CD14-positive monocyte (primary cell): ENCODE data around the gene IPMK. TPM values are rescaled to one million over a fixed set of nuclear protein-coding genes. Genes with fewer than 3 reads are reported as not detected.

Experiments used
- DNase-seq, 3 donors: peaks; one replicate each; pipeline ENCODE4 v3.0.0-alpha.2; 2011 to 2022
- H2AFZ ChIP-seq: 2 replicates; pipeline ENCODE4 v1.6.0; 2012; ENCODE audit warnings: mild to moderate bottlenecking, low read depth, low read length, inconsistent platforms; ENCODE audit not compliant: insufficient read depth, poor library complexity, severe bottlenecking
- H3K27ac ChIP-seq, 2 donors: 1 replicate in 1 of 2; 2 replicates in 1 of 2; pipeline ENCODE4 v1.5.1; 2012 to 2013; ENCODE audit warnings: low read length in 2 of 2, control low read depth in 1 of 2, inconsistent platforms in 1 of 2, low read depth in 1 of 2, mild to moderate bottlenecking in 1 of 2
- H3K27me3 ChIP-seq, 2 donors: one replicate each; pipeline versions ENCODE4 v1.6.0 to v1.6.1; 2011 to 2013; ENCODE audit warnings: low read length in 2 of 2; ENCODE audit not compliant: control insufficient read depth in 2 of 2, insufficient read depth in 2 of 2
- H3K36me3 ChIP-seq, 2 donors: replicated peaks in 1 of 2; 1 replicate in 1 of 2; 2 replicates in 1 of 2; pipeline versions ENCODE4 v1.5.1 to v1.6.1; 2012 to 2013; ENCODE audit warnings: low read length in 2 of 2, control low read depth in 1 of 2, inconsistent platforms in 1 of 2, mild to moderate bottlenecking in 1 of 2; ENCODE audit not compliant: insufficient read depth in 2 of 2, control insufficient read depth in 1 of 2
- H3K4me1 ChIP-seq, 2 donors: 1 replicate in 1 of 2; 2 replicates in 1 of 2; pipeline versions ENCODE4 v1.5.1 to v1.6.1; 2012 to 2013; ENCODE audit warnings: low read length in 2 of 2, control low read depth in 1 of 2, inconsistent platforms in 1 of 2, mild to moderate bottlenecking in 1 of 2, moderate library complexity in 1 of 2; ENCODE audit not compliant: insufficient read depth in 2 of 2, control insufficient read depth in 1 of 2
- H3K4me2 ChIP-seq: replicated peaks from 2 replicates; pipeline ENCODE3; 2012; ENCODE audit warnings: low read length, moderate library complexity, mild to moderate bottlenecking; ENCODE audit not compliant: poor library complexity, severe bottlenecking; ENCODE audit errors: extremely low read depth
- H3K4me3 ChIP-seq, 3 experiments: fragments of 200-600 bp in 1 of 3; sonication (generic) in 1 of 3; replicated peaks in 1 of 3; 1 replicate in 2 of 3; 2 replicates in 1 of 3; pipeline ENCODE4 v1.5.1; 2011 to 2013; ENCODE audit warnings: low read length in 3 of 3, mild to moderate bottlenecking in 3 of 3, control low read depth in 2 of 3, low read depth in 2 of 3, inconsistent platforms in 1 of 3, moderate library complexity in 1 of 3
- H3K79me2 ChIP-seq: 2 replicates; pipeline ENCODE4 v1.6.0; 2012; ENCODE audit warnings: mild to moderate bottlenecking, control low read depth, inconsistent platforms, low read length, moderate library complexity; ENCODE audit not compliant: insufficient read depth
- H3K9ac ChIP-seq: 2 replicates; pipeline ENCODE4 v1.6.0; 2017; ENCODE audit warnings: low read length, mild to moderate bottlenecking; ENCODE audit not compliant: insufficient read depth, poor library complexity, severe bottlenecking
- H3K9me3 ChIP-seq, 2 donors: replicated peaks in 1 of 2; 1 replicate in 1 of 2; 2 replicates in 1 of 2; pipeline versions ENCODE4 v1.5.1 to v1.6.1; 2012 to 2013; ENCODE audit warnings: low read length in 2 of 2, control low read depth in 1 of 2; ENCODE audit not compliant: control insufficient read depth in 1 of 2, insufficient read depth in 1 of 2
- H4K20me1 ChIP-seq: 2 replicates; pipeline ENCODE4 v1.6.0; 2012; ENCODE audit warnings: mild to moderate bottlenecking, low read length, control low read depth, moderate library complexity; ENCODE audit not compliant: insufficient read depth
- H3K27ac Mint-ChIP-seq, 7 donors: one replicate each; pipeline ENCODE4 v1.8.0; 2020; ENCODE audit warnings: mild to moderate bottlenecking in 7 of 7, mixed read lengths in 7 of 7, moderate library complexity in 6 of 7, inconsistent platforms in 2 of 7
- H3K27me3 Mint-ChIP-seq, 3 donors: one replicate each; pipeline ENCODE4 v1.8.0; 2021 to 2022; ENCODE audit warnings: low read depth in 3 of 3, mild to moderate bottlenecking in 3 of 3, mixed read lengths in 3 of 3, moderate library complexity in 3 of 3, inconsistent platforms in 1 of 3
- H3K36me3 Mint-ChIP-seq, 2 donors: one replicate each; pipeline ENCODE4 v1.8.0; 2020; ENCODE audit warnings: mixed read lengths in 2 of 2, inconsistent platforms in 1 of 2, mild to moderate bottlenecking in 1 of 2
- H3K4me1 Mint-ChIP-seq: one replicate; pipeline ENCODE4 v1.8.0; 2020; ENCODE audit warnings: mild to moderate bottlenecking, mixed read lengths
- H3K4me3 Mint-ChIP-seq, 2 donors: one replicate each; pipeline ENCODE4 v1.8.0; 2020; ENCODE audit warnings: mild to moderate bottlenecking in 2 of 2, mixed read lengths in 2 of 2, moderate library complexity in 1 of 2
- H3K9me3 Mint-ChIP-seq, 7 donors: one replicate each; pipeline ENCODE4 v1.8.0; 2020 to 2022; ENCODE audit warnings: mixed read lengths in 7 of 7, mild to moderate bottlenecking in 6 of 7, moderate library complexity in 6 of 7, inconsistent platforms in 2 of 7
- WGBS: methylation state at CpG from one replicate; pipeline ENCODE4 v1.1.5; 2013; ENCODE audit warnings: missing lambda C conversion rate; ENCODE audit not compliant: insufficient coverage; 5-methylcytosine and 5-hydroxymethylcytosine counted together
- intact Hi-C, 2 donors: fragments of 100-400 bp; cut with micrococcal nuclease; formaldehyde crosslinking; loops; one replicate each; pipeline versions ENCODE4 v1.15.0 to v1.15.1; 2023
- polyA plus RNA-seq, 3 donors: library from polyadenylated mRNA; depleted of rRNA in 1 of 3; unstranded in 2 of 3; stranded (reverse) in 1 of 3; fragments of 300-500 nt in 2 of 3; fragments of >200 nt in 1 of 3; fragmentation: Illumina TruSeq in 2 of 3; gene quantifications; 1 replicate in 2 of 3; 2 replicates in 1 of 3; pipeline ENCODE4 v1.2.3, GENCODE V29; 2012 to 2021
- TF ChIP-seq, protein P1 (sequence below): fragments of 200-600 bp; IDR thresholded peaks from one replicate; pipeline ENCODE4 v1.8.0; 2022; ENCODE audit warnings: antibody characterized with exemption, mild to moderate bottlenecking

The IPMK gene
- polyA plus RNA-seq, 3 donors: 6.1 to 10.9 (median 8.8) TPM

DNA sequence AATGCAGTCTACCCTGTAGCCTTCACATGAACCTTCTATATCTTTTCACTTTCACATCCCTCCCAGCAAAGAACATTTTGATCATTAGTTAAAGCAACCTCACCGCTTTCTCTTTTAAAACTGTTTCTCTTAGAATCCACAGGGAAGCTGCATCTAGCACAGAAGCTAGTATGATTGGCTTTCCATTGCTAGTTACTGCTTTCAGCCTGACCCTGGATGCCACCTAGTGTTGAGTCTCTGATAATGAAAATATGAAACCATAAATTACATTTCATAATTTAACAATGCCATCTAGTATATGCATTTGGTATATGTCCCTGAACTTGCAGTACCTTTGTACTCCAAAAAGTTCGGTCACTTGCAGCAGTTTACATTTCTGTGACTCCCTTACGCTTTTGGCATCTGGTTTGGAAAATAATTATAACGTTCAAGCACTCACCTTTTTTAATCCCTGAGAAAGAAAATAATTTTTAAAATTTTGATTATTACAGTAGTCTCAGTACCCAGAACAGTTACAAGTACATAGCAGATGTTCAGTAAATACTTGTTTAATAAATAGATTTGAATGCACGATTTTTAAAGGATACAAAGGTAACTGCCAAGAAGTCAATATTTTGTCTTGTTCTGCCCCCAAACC lies 24.0 kb upstream of the IPMK start:
- Mint-ChIP-seq H3K27ac (peak overlapping the region in 1 of 7 donors; percentile 6), H3K4me3 (no peak overlapping the region), H3K27me3 (peaks cover 0 to 2% (median 2%) of the 10 kb centered on the region in 3 donors), H3K36me3 (no peaks in the 10 kb centered on the region), H3K9me3 (peaks cover 0 to 2% (median 0%) of the 10 kb centered on the region in 7 donors), H3K4me1 (no peaks in the 10 kb centered on the region)
- no peak overlapping the region for H3K4me2 ChIP-seq
- H3K27ac ChIP-seq: no peak overlapping the region
- no peaks in the 10 kb centered on the region for H3K4me1 ChIP-seq
- H3K36me3 ChIP-seq: peaks cover 0 to 2% of the 10 kb centered on the region in 2 donors
- peak; percentile 49 to 68 (median 59) for DNase-seq
- no peaks in the 10 kb centered on the region for H4K20me1 ChIP-seq
- H3K4me3 ChIP-seq: no peak overlapping the region
- TF ChIP-seq, protein P1, sequence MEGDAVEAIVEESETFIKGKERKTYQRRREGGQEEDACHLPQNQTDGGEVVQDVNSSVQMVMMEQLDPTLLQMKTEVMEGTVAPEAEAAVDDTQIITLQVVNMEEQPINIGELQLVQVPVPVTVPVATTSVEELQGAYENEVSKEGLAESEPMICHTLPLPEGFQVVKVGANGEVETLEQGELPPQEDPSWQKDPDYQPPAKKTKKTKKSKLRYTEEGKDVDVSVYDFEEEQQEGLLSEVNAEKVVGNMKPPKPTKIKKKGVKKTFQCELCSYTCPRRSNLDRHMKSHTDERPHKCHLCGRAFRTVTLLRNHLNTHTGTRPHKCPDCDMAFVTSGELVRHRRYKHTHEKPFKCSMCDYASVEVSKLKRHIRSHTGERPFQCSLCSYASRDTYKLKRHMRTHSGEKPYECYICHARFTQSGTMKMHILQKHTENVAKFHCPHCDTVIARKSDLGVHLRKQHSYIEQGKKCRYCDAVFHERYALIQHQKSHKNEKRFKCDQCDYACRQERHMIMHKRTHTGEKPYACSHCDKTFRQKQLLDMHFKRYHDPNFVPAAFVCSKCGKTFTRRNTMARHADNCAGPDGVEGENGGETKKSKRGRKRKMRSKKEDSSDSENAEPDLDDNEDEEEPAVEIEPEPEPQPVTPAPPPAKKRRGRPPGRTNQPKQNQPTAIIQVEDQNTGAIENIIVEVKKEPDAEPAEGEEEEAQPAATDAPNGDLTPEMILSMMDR: peak; percentile 78
- no peak overlapping the region for H2AFZ ChIP-seq
- H3K79me2 ChIP-seq: no peaks in the 10 kb centered on the region
- no peaks in the 10 kb centered on the region for H3K9me3 ChIP-seq
- no peaks in the 10 kb centered on the region for H3K27me3 ChIP-seq
- WGBS: no CpG with 5 or more reads among the region's 5 CpGs
- H3K9ac ChIP-seq: no peak overlapping the region
- intact Hi-C loops: loop anchor here (5.0 kb wide), 1 partner anchor 114 kb away; no protein-coding TSS in a partner anchor

DNA sequence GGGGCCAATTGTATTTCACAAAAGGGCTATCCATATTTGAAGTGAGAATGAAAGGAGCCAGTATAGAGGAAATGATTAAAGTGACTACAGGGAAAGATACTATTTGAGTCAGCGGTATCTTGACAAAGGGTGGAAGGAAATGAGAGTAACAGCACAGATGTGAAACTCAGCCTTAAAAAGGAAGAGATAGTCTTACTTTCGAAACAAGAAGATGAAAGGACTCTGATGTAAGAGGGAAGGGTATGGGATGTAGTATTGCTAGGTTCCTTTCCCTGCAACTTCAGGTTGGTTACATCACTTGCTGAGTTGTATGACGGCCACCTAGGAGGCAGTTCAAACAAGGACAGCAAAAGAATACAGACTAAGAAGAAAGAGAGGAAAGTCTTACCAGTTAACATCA lies 14.9 kb upstream of the IPMK start:
- H3K9ac ChIP-seq: no peak overlapping the region
- Mint-ChIP-seq H3K36me3 (peaks cover 3 to 10% of the 10 kb centered on the region in 2 donors), H3K4me1 (peaks cover 21% of the 10 kb centered on the region), H3K4me3 (peak overlapping the region in 1 of 2 donors; percentile 72), H3K27ac (peak overlapping the region; percentile 81 to 93 (median 88)), H3K27me3 (peaks cover 0 to 1% (median 0%) of the 10 kb centered on the region in 3 donors), H3K9me3 (peaks cover 0 to 2% (median 0%) of the 10 kb centered on the region in 7 donors)
- H3K36me3 ChIP-seq: no peaks in the 10 kb centered on the region
- H3K27ac ChIP-seq: peak overlapping the region in 1 of 2 donors; percentile 78
- no peaks in the 10 kb centered on the region for H3K79me2 ChIP-seq
- no peaks in the 10 kb centered on the region for H3K27me3 ChIP-seq
- peak overlapping the region in 1 of 3 experiments; percentile 54 for H3K4me3 ChIP-seq
- intact Hi-C loops: loop anchor here in 1 of 2 donors (2.0 kb wide), 1 partner anchor 16 kb away; the partner anchor contains the start of gene IPMK
- 0% methylated on average over 2 of the region's 3 CpGs for WGBS
- H4K20me1 ChIP-seq: no peaks in the 10 kb centered on the region
- TF ChIP-seq, protein P1: no peak
- H2AFZ ChIP-seq: no peak overlapping the region
- DNase-seq: peak; percentile 83 to 94 (median 85)
- H3K4me1 ChIP-seq: peaks cover 25 to 26% of the 10 kb centered on the region in 2 donors
- peak overlapping the region; percentile 56 for H3K4me2 ChIP-seq
- no peaks in the 10 kb centered on the region for H3K9me3 ChIP-seq
